Gastroesophageal sphincter (tissue), 4 donors: ENCODE measurements around the gene NLGN1. TPM values are rescaled to one million over a fixed set of nuclear protein-coding genes. Genes with fewer than 3 reads are reported as not detected.

Experiments
- ATAC-seq: fragments of 150-250 bp; one replicate; pipeline ENCODE4 v1.9.1; 2016; ENCODE audit warnings: mild to moderate bottlenecking, moderate library complexity
- H3K27ac ChIP-seq, 4 donors: fragments of 200-600 bp; sonication (generic) in 3 of 4; 1 replicate in 3 of 4; 2 replicates in 1 of 4; pipeline ENCODE4 v1.5.1; 2016 to 2019
- H3K27me3 ChIP-seq: fragments of 200-600 bp; sonication (generic); one replicate; pipeline ENCODE4 v1.5.1; 2019
- H3K36me3 ChIP-seq, 2 donors: fragments of 200-600 bp; sonication (generic); one replicate each; pipeline ENCODE4 v1.5.1; 2019; ENCODE audit warnings: control low read depth in 1 of 2
- H3K4me1 ChIP-seq, 3 donors: fragments of 200-600 bp; sonication (generic); 1 replicate in 2 of 3; 2 replicates in 1 of 3; pipeline ENCODE4 v1.5.1; 2016 to 2019; ENCODE audit warnings: control low read depth in 2 of 3
- H3K4me3 ChIP-seq, 2 donors: fragments of 200-600 bp; sonication (generic); one replicate each; pipeline ENCODE4 v1.5.1; 2019; ENCODE audit warnings: mild to moderate bottlenecking in 1 of 2, moderate library complexity in 1 of 2
- H3K9me3 ChIP-seq, 3 donors: fragments of 200-600 bp; sonication (generic); one replicate each; pipeline ENCODE4 v1.5.1; 2017 to 2019; ENCODE audit warnings: control low read depth in 2 of 3
- EP300 ChIP-seq: sonication (generic); formaldehyde crosslinking; IDR thresholded peaks from one replicate; pipeline ENCODE4 v1.6.1; 2017; ENCODE audit warnings: antibody characterized with exemption, mild to moderate bottlenecking
- POLR2A ChIP-seq, 2 donors: fragments of 450-650 bp; IDR thresholded peaks; one replicate each; pipeline ENCODE4 v1.6.1; 2017; ENCODE audit warnings: antibody characterized with exemption in 2 of 2, mild to moderate bottlenecking in 2 of 2, moderate library complexity in 1 of 2
- POLR2AphosphoS5 ChIP-seq: sonication (generic); formaldehyde crosslinking; IDR thresholded peaks from one replicate; pipeline ENCODE4 v1.6.1; 2017; ENCODE audit warnings: antibody characterized with exemption
- WGBS, 2 donors: methylation state at CpG; one replicate each; pipeline ENCODE4 v1.1.5; 2018; ENCODE audit warnings: low coverage in 1 of 2; 5-methylcytosine and 5-hydroxymethylcytosine counted together
- total RNA-seq, 4 donors: library from RNA; depleted of rRNA; stranded (reverse); fragments of >200 nt; gene quantifications; one replicate each; pipeline ENCODE4 v1.1.0, GENCODE V29; 2016
- TF ChIP-seq, protein P1 (sequence below), 4 experiments: fragments of 200-600 bp in 2 of 4; fragments of 450-650 bp in 2 of 4; sonication (generic) in 1 of 4; IDR thresholded peaks; one replicate each; pipeline ENCODE4 v1.5.1; 2017 to 2019; ENCODE audit warnings: antibody characterized with exemption in 4 of 4, mild to moderate bottlenecking in 2 of 4, moderate library complexity in 2 of 4

NLGN1 gene
- total RNA-seq, 4 donors from 2014 or later: 13.4 to 26.4 (median 24.0) TPM

DNA sequence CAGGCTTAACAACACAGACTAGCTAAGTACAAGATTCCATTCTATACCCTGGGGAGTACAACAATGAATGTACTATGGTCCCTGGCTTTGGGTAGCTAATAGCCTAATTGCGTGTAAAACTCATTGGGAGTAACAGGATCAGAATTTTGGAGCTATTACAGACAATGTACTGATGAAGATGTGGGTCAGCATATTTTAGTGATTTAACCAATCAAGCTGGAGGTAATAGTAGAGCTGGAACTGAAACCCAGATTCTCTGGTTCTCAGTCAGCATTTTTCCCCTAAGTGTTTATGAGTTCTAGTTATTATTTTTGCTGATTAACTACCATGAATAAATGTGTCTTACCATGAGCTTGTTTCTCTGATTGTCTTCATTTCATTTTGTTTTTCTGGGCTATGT lies 578.7 kb downstream of the NLGN1 start:
- WGBS, 2 donors: 86 to 92% methylated on average over 1 of the region's 1 CpG
- Histone ChIP-seq H3K4me3 (no peak overlapping the region), H3K4me1 (no peaks in the 10 kb centered on the region), H3K9me3 (no peaks in the 10 kb centered on the region), H3K27ac (no peak overlapping the region), H3K36me3 (no peaks in the 10 kb centered on the region), H3K27me3 (no peaks in the 10 kb centered on the region)
- TF ChIP-seq POLR2A (IDR thresholded peaks at IDR 0.05) (no peak), POLR2AphosphoS5 (no peak), EP300 (no peak)
- TF ChIP-seq, protein P1, sequence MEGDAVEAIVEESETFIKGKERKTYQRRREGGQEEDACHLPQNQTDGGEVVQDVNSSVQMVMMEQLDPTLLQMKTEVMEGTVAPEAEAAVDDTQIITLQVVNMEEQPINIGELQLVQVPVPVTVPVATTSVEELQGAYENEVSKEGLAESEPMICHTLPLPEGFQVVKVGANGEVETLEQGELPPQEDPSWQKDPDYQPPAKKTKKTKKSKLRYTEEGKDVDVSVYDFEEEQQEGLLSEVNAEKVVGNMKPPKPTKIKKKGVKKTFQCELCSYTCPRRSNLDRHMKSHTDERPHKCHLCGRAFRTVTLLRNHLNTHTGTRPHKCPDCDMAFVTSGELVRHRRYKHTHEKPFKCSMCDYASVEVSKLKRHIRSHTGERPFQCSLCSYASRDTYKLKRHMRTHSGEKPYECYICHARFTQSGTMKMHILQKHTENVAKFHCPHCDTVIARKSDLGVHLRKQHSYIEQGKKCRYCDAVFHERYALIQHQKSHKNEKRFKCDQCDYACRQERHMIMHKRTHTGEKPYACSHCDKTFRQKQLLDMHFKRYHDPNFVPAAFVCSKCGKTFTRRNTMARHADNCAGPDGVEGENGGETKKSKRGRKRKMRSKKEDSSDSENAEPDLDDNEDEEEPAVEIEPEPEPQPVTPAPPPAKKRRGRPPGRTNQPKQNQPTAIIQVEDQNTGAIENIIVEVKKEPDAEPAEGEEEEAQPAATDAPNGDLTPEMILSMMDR (IDR thresholded peaks at IDR 0.05): no peak
- ATAC-seq: no peak

DNA sequence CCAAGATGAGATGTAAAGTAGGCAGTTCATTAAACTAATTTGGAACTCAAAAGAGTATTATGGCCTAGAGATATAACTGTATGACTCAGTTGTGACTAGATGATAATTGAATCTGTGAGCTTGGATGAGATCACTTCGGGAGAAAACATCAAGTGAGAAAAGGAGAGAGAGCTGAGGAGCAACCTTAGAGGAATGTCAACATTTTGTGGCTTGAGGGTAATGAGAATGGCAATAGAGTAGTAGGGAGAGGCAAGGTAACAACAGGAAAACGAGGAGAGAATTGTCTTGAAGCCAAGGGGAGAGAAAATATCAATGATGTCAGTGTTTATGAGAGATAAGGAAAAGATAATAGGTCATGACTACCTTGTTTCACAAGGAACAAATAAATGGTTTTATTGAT lies 580.2 kb downstream of the NLGN1 start:
- no peak overlapping the region for H3K27ac ChIP-seq
- no peaks in the 10 kb centered on the region for H3K27me3 ChIP-seq
- H3K36me3 ChIP-seq: no peaks in the 10 kb centered on the region
- H3K4me1 ChIP-seq: no peaks in the 10 kb centered on the region
- no peak for ATAC-seq
- 66 to 73% methylated on average over 2 of the region's 2 CpGs for WGBS, 2 donors
- H3K4me3 ChIP-seq: no peak overlapping the region
- H3K9me3 ChIP-seq: no peaks in the 10 kb centered on the region
- TF ChIP-seq POLR2A (IDR thresholded peaks at IDR 0.05) (no peak), EP300 (no peak), POLR2AphosphoS5 (no peak)
- TF ChIP-seq, protein P1 (IDR thresholded peaks at IDR 0.05): no peak

DNA sequence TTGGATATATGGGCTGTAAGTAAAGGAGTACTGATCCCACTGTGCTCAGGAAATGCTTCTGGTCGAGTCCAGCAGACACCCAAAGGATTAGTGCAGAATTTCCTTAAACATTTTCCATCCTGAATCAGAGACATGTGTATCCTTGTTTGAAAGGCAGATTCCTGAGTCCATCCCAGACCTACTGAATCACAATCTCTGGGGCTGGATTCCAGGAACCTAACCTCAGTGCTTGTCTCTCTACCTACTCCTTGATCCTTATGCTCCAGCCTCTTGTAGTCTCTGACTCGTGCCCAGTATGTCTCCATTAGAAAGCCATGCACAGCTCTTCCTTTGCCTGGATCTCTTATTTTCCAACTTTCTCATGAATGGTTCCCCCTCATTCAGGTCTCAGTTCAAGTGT lies 585.8 kb downstream of the NLGN1 start:
- Histone ChIP-seq H3K4me3 (no peak overlapping the region), H3K9me3 (no peaks in the 10 kb centered on the region), H3K27ac (no peak overlapping the region), H3K27me3 (no peaks in the 10 kb centered on the region), H3K4me1 (no peaks in the 10 kb centered on the region), H3K36me3 (no peaks in the 10 kb centered on the region)
- 75 to 100% methylated on average over 1 to 2 of the region's 2 CpGs for WGBS, 2 donors
- ATAC-seq: no peak
- TF ChIP-seq EP300 (no peak), POLR2A (IDR thresholded peaks at IDR 0.05) (no peak), POLR2AphosphoS5 (no peak)
- TF ChIP-seq, protein P1 (IDR thresholded peaks at IDR 0.05): no peak

DNA sequence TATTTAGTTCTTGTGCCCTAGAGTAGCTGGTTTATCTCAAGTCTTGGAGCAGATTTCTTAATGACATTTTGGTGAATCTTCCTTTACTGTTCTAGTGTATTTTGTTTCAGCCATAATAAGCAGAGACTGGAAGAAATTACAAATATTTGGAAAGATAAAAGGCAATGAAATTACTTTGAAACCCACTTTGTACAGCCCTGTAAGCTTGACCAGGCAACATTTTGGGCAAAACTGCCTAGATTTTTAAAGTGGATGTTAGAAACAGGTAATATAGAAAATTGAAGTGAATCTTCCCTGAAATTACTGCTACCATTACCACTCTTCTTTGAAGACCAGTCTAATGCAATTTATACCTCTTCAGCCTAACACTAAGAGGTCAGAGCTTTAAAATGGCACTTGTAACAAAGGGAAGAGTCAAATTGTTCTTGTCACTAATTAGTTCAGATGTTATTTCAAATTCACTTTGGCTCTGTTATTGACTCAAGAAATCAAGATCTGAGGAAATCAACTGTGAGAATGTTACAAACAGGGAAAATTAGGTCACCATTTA lies 589.4 kb downstream of the NLGN1 start:
- Histone ChIP-seq H3K36me3 (no peaks in the 10 kb centered on the region), H3K4me3 (no peak overlapping the region), H3K27ac (no peak overlapping the region), H3K9me3 (no peaks in the 10 kb centered on the region), H3K27me3 (no peaks in the 10 kb centered on the region), H3K4me1 (no peaks in the 10 kb centered on the region)
- no peak for ATAC-seq
- TF ChIP-seq POLR2AphosphoS5 (no peak), EP300 (no peak), POLR2A (IDR thresholded peaks at IDR 0.05) (no peak)

DNA sequence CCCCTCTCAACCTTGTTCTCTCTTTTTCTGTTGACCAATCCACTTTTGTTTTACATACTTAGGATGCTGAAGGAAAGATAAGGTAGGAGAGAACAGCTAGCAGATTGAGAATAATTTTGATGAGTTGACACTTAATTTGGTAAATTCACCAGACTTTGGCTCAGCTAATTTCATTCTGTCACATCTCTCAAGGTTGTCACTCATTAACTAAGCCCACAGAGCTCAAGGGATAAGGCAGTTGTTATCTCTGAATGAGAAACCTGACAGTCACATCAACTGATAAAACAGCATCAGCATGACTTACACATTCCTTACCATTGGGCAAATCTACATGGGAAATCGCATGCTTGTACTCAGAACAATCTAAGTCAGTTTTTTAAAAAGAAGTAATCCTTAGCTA lies 591.4 kb downstream of the NLGN1 start:
- no peak for ATAC-seq
- TF ChIP-seq POLR2AphosphoS5: no peak
- TF ChIP-seq, protein P1 (IDR thresholded peaks at IDR 0.05): no peak
- no peak for TF ChIP-seq EP300
- TF ChIP-seq POLR2A (IDR thresholded peaks at IDR 0.05): no peak
- WGBS, 2 donors: 93% methylated on average over 1 of the region's 1 CpG; no CpG with 5 or more reads in 1 of the 2 donors
- no peaks in the 10 kb centered on the region for H3K36me3 ChIP-seq
- no peaks in the 10 kb centered on the region for H3K9me3 ChIP-seq
- H3K4me3 ChIP-seq: no peak overlapping the region
- no peaks in the 10 kb centered on the region for H3K27me3 ChIP-seq
- H3K4me1 ChIP-seq: no peaks in the 10 kb centered on the region
- H3K27ac ChIP-seq: no peak overlapping the region
